SK-N-MC (cell line): ENCODE results near the gene CACNA1F.

Experiments used
- EZH2 ChIP-seq: fragments of 200-600 bp; sonication (generic); IDR thresholded peaks from one replicate; pipeline ENCODE4 v1.6.1; 2017; ENCODE audit warnings: antibody characterized with exemption
- POLR2AphosphoS5 ChIP-seq: IDR thresholded peaks from 2 replicates; pipeline ENCODE4 v1.6.1; 2012; ENCODE audit warnings: mild to moderate bottlenecking, low read depth, low read length, borderline replicate concordance

GRCh38 chrX:49192722-49193328, 40.3 kb downstream of the CACNA1F start:
- TF ChIP-seq POLR2AphosphoS5 = no peak
- TF ChIP-seq EZH2 = no peak
